ENCODE data around the gene EPS15.
"Not testable (repeated sequence)": the region's sequence is repeated elsewhere in the genome, so short reads cannot be mapped to it uniquely, and the experiment has no call there.

The EPS15 gene

DNA sequence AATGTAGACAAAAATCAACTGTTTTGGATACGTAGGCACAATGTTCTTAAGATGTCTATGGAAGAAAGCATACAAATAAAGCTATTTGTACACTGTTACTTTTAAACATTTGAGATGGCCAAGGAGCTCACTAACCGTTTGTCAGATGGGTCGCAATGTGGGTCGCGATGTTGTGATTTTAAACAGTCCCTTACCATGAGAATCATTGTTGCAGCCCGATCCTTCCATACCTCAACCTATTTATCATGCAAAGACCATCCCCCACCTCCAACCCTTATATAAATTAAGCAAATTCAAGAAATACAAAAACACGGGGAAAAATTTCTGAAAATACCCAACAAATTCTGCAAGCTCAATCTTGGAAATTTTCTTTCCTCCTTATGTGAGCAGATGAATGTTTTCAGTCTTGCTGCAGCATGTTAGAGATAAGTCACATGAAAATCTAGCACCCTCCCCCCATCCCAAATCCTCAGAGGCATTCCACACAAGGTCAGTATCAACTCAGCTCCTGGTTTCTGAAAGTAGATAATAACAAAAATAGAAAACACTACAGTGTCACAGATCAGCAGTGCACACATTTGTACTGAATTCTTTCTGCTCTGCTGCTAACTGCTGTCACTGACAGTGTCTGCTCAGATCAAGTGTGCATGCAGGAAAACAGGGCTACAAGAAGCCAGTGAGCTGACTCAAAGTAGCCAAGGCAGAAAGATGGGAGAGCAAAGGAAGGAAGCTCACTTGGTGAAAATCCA is 95.8 kb downstream of the EPS15 start:
- DNase-seq (ENCODE audit: low spot score) = peak; percentile 50

DNA sequence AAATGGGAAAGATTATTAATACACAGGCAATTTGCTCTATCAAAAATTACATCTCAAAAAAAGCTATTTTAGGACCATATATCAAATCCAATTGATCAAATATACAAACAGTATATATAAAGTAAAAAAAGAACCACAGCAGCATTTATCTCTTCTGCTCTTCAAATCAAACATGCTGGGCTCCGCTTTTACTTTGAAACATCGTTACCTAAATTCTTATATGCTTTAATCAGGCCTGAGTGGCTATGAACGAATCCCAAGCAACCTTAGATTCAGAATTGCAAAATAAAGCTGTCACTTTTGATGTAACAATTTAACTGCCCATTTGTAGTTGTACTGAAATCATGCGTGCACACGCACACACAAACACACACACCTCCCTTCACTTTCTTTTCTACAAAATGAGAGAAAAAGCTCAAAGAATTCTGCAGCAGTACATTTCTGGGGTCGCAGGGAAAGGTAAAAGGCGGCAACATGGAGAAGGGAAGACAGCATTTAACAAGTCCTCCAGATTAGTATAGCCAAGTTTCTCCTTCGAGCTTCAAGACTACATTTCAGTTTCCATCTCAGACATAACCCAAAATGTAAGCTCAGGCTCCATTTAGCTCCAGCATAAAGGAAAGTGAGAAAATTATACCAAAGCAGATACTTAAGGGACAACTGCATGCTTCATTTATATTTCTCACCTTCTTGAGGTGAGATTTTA is 96.5 kb downstream of the EPS15 start:
- no peak for DNase-seq (ENCODE audit: low spot score)

DNA sequence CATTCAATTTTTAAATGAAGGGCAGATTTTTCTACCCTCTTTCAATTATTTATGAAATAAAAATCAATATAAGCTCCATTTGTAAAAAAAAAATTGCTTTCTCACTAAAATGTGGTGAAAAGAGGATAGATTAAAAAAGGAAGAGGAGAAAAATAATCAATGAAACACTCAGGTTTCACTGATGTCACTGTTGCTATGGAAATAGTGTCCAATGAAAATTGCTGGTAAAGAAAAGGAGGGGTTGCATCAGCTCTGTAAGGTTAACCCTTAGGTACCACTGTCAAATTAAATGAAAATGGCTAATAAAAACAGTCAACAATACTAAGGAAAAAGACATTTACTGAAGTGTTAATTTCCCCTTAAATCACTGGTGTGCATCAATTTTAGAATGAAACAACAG is 97.1 kb downstream of the EPS15 start:
- peak; percentile 77 for DNase-seq (ENCODE audit: low spot score)

DNA sequence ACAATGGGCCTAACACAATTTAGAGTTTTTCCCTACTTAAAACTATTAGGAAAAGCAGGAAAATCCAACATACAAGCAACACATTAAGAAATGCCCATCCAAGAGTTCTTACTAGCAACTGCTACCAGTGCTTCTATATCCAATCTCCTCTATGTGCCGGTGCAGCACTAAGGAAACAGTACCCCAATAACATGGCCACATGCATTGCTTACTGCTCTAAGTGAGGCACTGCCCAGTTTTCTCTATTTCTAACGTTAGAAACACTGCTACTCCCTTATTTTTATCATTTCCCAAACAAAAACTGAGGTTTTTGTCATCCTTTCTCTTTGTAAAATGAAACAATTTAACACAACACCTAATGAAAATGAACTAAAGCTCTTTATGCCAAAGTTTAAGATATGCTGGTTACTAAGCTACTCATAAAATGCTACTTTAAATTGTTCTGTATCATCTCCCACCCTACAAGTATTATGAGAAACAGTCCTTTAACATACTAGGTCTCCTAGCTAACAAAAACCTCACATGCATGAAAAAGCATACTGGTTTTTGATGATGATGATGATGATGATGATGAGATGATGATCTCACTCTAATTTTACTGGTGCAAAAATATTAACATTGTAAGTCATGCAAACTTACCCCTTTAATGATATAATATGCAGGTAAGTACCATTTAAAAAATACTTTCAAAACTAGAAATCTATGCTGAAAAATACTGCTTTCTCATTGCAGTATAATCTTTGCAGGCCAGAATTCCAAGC is 98.0 kb downstream of the EPS15 start:
- no peak for DNase-seq (ENCODE audit: low spot score)

DNA sequence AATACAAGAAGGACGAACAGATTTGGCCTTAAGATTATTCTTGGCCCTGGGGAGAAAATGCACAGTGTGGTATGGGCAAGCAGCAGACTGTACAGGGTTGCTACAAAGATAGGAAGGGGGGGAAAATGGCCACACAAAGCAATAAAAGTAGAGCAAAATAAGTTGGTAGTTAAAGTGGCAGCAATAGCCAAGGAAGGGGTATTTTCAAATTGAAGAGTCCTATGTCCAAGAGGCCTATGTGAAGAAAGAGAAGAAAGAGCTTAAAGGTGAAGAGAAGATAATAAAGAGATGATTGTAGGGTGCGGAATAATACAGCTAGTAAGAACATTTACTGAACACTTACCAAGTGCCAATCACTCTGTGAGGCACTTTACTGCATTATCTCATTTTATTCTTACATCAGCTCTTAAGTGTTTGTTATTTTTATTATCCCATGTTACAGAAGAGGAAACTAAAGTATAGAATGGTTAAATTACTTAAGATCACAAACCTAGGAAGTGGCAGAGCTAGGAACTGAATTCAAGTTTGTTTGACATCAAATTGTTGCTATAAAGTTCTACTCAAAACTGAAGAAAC is 100.6 kb downstream of the EPS15 start:
- DNase-seq (ENCODE audit: low spot score) = no peak

DNA sequence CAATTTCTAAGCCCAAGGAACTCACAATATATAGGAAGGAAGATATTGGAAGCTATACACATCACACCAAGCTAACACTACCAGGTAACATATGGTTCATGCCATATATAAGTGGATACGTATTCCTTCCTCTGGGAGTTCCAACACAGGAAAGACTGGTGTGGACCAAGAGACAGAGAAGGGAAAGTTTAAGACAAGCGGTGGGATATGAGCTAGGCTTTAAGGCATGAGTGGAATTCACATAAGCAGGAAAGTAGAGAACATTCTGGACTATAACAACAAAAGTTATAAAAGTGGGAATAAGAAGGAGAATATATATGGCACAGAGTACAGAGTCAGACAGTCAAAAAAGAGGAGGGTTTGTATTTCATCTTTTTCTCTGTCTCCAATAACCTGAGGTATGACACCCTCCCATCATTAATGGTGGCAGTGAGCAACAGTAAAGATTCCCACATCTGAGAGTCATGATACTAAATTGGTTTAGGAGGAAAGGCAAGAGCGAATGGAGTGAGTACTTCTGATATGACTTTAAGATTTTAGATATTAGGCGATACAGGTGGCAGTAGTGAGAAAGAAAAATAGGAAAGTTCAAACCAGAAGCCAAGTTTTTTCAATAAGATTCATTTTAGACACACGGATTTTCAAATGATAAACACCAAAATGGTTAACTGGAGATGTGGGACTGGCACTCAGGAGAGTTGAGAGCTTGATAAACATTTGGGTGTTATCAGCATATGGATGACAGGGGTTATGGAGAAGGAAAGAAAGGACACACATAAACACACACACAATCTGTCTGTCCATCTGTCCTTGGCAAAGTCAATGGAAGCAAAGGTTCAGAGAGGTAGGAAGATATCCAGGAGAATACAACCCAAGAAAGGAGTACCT is 101.3 kb downstream of the EPS15 start:
- no peak for DNase-seq (ENCODE audit: low spot score)

DNA sequence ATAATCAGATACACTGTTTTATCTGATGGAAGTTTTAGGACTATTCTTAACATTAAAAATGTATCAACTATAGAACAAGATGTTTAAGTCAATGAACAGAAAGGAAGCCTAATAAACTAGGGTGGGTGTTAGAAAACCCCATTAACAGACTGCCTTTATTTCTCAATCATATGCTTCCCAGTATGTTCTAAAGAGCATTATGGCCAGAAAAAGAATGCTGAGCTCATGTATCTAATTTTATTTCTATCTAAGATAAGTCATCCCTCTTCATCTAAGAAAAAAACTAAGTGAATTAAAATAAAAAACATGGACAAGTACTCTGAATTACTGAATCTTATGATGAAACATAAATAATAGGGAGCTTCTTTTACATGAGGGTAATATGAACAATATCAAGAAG is 102.2 kb downstream of the EPS15 start:
- DNase-seq (ENCODE audit: low spot score) = no peak

DNA sequence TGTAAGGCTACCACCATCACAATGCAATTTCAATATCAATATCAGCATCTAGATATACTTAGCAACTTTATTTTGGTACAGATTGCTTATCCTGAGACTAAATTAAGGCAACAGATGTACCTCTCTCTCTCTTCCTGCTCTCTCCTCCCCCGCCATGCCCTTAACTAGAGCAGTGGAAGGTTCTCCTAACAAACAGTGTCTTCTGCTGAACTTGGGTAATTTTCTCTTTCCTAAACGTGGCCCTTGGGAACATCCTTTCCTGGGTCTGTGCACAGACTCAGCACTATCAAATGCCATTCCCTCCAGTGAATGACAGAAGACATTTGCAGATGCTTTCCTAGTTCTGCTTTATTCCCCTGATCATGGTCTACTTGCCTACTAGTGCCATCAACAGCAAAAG is 103.1 kb downstream of the EPS15 start:
- peak; percentile 28 for DNase-seq (ENCODE audit: low spot score)

DNA sequence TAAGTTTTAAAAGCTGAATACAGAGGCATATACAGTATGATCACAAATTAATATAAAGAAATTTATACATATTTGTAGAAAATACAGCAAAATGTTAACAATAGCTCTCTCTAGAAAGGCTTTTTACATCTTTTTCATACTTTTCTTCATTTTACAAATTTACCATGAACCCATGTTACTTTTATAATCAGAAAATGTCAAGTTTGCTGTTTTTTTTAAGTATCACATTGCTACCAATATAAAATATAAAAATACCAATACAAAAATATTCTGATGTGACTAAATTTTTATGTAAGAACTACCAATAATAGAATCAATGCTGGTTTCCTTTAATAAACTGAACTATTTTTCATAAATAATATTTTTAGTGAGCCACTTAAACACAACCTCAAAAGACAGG is 104.3 kb downstream of the EPS15 start:
- no peak for DNase-seq (ENCODE audit: low spot score)

DNA sequence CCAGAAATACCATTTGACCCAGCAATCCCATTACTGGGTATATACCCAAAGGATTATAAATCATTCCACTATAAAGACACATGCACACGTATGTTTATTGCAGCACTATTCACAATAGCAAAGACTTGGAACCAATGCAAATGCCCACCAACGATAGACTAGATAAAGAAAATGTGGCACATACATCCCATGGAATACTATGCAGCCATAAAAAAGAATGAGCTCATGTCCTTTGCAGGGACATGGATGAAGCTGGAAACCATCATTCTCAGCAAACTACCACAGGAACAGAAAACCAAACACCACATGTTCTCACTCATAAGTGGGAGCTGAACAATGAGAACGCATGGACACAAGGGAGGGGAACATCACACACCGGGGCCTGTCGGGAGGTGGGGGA is 107.2 kb downstream of the EPS15 start:
- DNase-seq (ENCODE audit: low spot score) = not testable (repeated sequence)

DNA sequence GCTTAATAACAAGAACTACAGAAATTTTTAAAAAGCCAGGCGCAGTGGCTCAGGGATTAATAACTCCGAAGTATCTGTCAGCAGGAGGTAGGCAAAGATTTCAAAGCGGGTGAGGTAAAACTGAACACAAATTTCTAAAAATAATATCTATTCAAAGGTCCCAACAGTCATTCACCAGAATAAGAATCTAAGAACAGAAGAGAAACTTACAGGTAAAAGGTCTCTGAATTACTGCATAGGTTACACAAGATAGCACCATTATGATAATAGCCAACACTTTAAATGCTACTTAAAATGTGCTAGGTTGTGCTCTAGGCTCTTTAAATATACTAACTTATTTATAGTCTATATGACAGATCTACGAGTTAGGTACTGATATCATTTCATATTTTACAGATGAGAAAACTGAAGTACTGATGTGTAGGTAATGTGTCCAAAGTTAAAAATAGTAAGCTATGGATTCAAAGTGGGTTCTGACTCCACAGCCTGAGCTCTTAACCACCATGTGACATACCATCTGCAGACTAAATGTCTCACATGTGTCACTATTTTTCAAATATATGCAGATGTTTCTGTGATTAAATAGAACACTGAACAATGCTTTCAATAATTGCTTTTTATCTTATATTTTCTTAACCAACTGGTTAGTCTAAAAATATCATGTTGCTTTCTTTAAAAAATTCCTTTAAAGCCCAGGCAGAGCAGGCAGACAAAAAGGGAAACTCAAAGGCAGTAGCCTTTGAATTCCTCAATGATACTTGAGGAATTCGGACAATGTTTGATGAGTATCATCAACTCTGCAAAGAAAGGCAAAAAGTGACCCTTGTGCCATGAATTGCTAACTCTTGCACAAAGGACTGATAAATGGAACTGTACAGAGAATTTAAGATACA is 108.3 kb downstream of the EPS15 start:
- no peak for DNase-seq (ENCODE audit: low spot score)

DNA sequence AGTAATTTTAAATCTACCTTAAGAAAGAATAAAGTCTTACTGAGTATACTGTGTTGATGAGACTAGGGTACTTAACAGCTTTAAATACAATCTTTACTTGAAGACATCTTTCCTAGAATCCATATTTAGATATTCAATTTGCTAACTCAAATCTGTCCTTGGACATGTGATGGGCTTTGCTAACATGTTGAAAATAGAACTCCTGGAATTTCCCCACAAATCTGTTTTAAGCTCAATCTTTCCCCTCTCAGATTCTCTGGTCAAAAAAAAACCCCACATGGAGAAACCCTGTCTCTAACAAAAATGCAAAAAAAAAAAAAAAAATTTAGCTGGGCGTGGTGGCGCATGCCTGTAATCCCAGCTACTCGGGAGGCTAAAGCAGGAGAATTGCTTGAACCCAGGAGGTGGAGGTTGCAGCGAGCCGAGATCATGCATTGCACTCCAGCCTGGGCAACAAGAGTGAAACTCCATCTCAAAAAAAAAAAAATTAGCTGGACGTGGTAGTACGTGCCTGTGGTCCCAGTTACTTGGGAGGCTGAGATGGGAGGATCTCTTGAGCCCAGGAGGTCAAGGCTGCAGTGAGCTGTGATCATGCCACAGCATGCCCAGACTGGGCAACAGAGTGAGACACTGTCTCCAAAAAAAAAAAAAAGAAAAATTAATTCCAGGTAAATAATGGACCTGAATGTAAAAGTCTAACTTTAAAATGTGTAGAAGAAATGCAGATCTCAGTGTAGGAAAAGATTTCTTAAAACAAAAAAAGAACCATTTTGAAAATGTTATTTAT is 109.1 kb downstream of the EPS15 start:
- DNase-seq (ENCODE audit: low spot score) = not testable (repeated sequence)

DNA sequence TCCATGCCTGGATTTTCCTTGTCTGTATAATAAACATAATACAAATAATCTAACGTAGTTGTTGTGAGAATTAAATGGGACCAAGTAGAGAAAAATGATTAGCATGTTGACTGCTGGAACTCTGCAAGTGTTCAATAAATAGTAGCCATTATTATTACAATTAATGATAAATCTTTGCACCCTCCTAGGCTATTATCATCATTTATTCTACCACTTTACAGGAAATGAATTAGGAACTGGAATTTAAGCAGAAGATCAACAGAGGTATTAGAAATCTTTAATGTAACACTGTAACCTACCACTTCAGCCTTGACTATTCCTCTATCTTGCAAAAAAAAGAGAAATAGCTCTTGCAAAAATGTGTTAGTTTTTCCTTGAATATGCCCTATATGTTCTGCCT is 126.8 kb downstream of the EPS15 start:
- DNase-seq (ENCODE audit: low spot score) = no peak

DNA sequence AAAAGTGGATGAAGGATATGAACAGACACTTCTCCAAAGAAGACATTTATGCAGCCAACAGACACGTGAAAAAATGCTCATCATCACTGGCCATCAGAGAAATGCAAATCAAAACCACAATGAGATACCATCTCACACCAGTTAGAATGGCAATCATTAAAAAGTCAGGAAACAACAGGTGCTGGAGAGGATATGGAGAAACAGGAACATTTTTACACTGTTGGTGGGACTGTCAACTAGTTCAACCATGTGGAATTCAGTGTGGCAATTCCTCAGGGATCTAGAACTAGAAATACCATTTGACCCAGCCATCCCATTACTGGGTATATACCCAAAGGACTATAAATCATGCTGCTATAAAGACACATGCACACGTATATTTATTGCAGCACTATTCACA is 128.4 kb downstream of the EPS15 start:
- DNase-seq (ENCODE audit: low spot score) = not testable (repeated sequence)

DNA sequence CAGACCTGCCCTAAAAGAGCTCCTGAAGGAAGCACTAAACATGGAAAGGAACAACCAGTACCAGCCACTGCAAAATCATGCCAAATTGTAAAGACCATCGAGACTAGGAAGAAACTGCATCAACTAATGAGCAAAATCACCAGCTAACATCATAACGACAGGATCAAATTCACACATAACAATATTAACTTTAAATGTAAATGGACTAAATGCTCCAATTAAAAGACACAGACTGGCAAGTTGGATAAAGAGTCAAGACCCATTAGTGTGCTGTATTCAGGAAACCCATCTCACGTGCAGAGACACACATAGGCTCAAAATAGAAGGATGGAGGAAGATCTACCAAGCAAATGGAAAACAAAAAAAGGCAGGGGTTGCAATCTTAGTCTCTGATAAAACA is 131.8 kb downstream of the EPS15 start:
- DNase-seq (ENCODE audit: low spot score) = not testable (repeated sequence)

DNA sequence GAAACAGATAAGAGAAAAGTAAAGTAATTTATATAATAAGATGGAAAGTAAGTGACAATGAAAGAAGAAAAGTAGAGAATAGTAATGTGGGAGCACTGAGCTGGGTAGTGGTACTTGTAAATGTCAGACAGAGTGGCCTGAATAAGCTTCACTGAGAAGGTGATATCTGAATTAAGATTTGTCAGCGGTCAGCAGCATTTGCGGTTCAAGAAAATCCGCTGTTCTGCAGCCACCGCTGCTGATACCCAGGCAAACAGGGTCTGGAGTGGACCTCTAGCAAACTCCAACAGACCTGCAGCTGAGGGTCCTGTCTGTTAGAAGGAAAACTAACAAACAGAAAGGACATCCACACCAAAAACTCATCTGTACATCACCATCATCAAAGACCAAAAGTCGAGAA is 132.8 kb downstream of the EPS15 start:
- not testable (repeated sequence) for DNase-seq (ENCODE audit: low spot score)

DNA sequence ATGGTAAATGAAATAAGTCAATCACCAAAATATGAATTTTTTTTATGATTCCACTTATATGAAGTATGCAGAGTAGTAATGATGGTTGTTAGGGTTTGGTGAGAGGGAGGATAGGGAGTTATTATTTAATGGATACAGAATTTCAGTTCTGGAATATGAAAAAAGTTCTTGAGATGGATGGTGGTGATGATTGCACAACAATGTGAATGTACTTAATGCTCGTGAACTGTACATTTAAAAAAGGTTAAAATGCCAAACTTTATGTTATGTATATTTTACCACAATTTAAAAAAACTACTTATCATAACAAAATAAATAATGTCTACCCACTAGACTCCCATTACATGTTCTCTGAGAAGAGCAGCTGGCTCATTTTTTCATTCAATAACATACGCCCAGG is 133.3 kb downstream of the EPS15 start:
- DNase-seq (ENCODE audit: low spot score) = no peak

DNA sequence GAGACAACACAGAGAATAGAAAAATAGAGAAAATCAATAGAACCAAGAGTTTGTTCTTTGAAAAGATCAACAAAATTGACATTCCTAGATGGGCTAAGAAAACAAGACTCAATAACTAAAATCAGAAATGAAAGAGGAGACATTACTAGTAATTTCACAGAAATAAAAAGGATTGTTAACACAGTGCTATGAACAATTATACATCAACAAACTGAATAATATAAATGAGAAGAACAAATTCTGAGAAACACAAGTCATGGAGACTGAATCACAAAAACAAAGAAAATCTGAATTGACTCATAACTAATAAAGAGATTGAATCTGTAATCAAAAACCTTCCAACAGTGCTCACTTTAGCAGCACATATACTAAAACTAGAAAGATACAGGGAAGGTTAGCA is 137.1 kb downstream of the EPS15 start:
- DNase-seq (ENCODE audit: low spot score) = no peak

DNA sequence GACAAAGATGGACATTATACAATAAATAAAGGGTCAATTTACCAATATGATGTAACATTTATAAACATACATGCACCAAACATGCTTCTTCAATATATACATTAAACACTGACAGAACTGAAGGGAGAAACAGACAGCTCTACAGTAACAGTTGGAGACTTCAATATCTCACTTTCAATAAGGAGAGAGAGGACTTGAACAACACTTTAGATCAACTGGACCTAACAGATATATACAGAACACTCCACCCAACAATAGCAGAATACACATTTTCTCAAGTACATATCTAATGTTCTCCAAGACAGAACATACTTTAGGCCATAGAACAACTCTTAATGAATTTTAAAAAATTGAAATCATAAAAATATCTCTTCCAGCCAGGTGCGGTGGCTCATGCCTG is 138.1 kb downstream of the EPS15 start:
- DNase-seq (ENCODE audit: low spot score) = no peak

DNA sequence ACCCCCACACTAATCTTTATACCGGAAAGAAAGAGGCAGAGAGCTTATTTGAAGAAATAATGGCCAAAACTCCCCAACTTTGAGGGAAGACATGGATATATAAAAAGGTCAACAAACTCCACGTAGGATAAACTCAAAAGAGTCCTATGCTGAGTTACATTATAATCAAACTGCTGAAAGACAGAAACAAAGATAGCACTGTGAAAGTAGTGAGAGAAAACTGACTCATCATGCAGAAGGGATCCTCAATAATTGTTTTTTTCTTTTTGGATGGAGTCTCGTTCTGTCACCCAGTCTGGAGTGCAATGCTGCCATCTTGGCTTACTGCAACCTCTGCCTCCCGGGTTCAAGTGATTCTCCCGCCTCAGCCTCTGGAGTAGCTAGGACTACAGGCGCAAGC is 140.2 kb downstream of the EPS15 start:
- DNase-seq (ENCODE audit: low spot score) = no peak
